Gastrocnemius medialis (tissue), 4 donors: ENCODE data around the gene VSX1. TPM values are rescaled to one million over a fixed set of nuclear protein-coding genes. Genes with fewer than 3 reads are reported as not detected.

Source experiments
- ATAC-seq, 2 donors: fragments of 150-250 bp; one replicate each; pipeline ENCODE4 v1.9.1; 2016
- DNase-seq, 2 donors: peaks; one replicate each; pipeline ENCODE4 v3.0.0-alpha.2; 2019
- H3K27ac ChIP-seq, 4 donors: fragments of 200-600 bp; sonication (generic); 1 replicate in 1 of 4; 2 replicates in 3 of 4; pipeline ENCODE4 v1.5.1; 2016 to 2018; ENCODE audit warnings: mild to moderate bottlenecking in 2 of 4, moderate library complexity in 1 of 4
- H3K27me3 ChIP-seq, 3 donors: fragments of 200-600 bp; sonication (generic) in 2 of 3; 1 replicate in 1 of 3; 2 replicates in 2 of 3; pipeline versions ENCODE4 v1.5.1 to v1.6.0; 2016 to 2019; ENCODE audit warnings: mild to moderate bottlenecking in 1 of 3, moderate library complexity in 1 of 3
- H3K36me3 ChIP-seq, 2 donors: fragments of 200-600 bp; sonication (generic) in 1 of 2; one replicate each; pipeline ENCODE4 v1.5.1; 2017 to 2018
- H3K4me1 ChIP-seq, 2 donors: fragments of 200-600 bp; sonication (generic) in 1 of 2; one replicate each; pipeline ENCODE4 v1.5.1; 2016 to 2017; ENCODE audit warnings: mild to moderate bottlenecking in 2 of 2
- H3K4me3 ChIP-seq, 4 donors: fragments of 200-600 bp; sonication (generic) in 3 of 4; 1 replicate in 1 of 4; 2 replicates in 3 of 4; pipeline ENCODE4 v1.5.1; 2016 to 2019; ENCODE audit warnings: mild to moderate bottlenecking in 2 of 4
- H3K9me3 ChIP-seq, 3 donors: fragments of 200-600 bp; sonication (generic) in 2 of 3; 1 replicate in 1 of 3; 2 replicates in 2 of 3; pipeline ENCODE4 v1.5.1; 2016 to 2019
- CTCF ChIP-seq, 5 experiments: fragments of 450-650 bp in 3 of 5; fragments of 200-600 bp in 2 of 5; sonication (generic) in 2 of 5; IDR thresholded peaks in 4 of 5; conservative IDR thresholded peaks in 1 of 5; 1 replicate in 4 of 5; 2 replicates in 1 of 5; pipeline ENCODE4 v1.5.1; 2016 to 2019; ENCODE audit warnings: antibody characterized with exemption in 5 of 5, mild to moderate bottlenecking in 3 of 5, moderate library complexity in 3 of 5
- POLR2A ChIP-seq, 2 donors: fragments of 450-650 bp; IDR thresholded peaks; one replicate each; pipeline ENCODE4 v1.6.1; 2017; ENCODE audit warnings: antibody characterized with exemption in 2 of 2, mild to moderate bottlenecking in 2 of 2, moderate library complexity in 2 of 2
- in situ Hi-C, 4 donors: fragments of 200-750 bp; cut with MboI; loops; one replicate each; pipeline versions ENCODE4 v1.15.0 to v1.8.0; 2017; ENCODE audit warnings: low sequenced_read_pairs in 4 of 4
- intact Hi-C: fragments of 100-400 bp; cut with DNase I; formaldehyde crosslinking; loops from one replicate; pipeline ENCODE4 v1.15.1; 2023; ENCODE audit warnings: low total_unique reads
- total RNA-seq, 4 donors: library from RNA; depleted of rRNA; stranded (reverse); fragments of >200 nt; gene quantifications; one replicate each; pipeline versions ENCODE4 v1.1.0 to v1.2.3, GENCODE V29; 2016

VSX1 gene
- total RNA-seq, 4 donors from 2014 or later: 0.20 to 3.0 TPM; not detected in 2

GRCh38 chr20:25052255-25053194 lies 29.4 kb downstream of the VSX1 start:
- TF ChIP-seq POLR2A (IDR thresholded peaks at IDR 0.05) (no peak), CTCF (IDR thresholded peaks at IDR 0.05 in 4 of 5, conservative IDR thresholded peaks at IDR 0.05 in 1 of 5) (no peak)
- intact Hi-C loops (loop anchor here (5.0 kb wide), 3 partner anchors 1415 to 1890 kb away; partner anchors contain the start of gene CST3), in situ Hi-C loops (loop anchor here in 3 of 4 donors (25.0 kb wide), 3 partner anchors 135 to 1415 kb away; partner anchors contain the start of genes CST3 (in 2 of the 3), ENTPD6 (in 1 of the 3) and ZNF337 (in 1 of the 3))
- no peaks in the 10 kb centered on the region for H3K9me3 ChIP-seq
- H3K4me3 ChIP-seq: peak overlapping the region; percentile 6 to 23 (median 17)
- no peaks in the 10 kb centered on the region for H3K36me3 ChIP-seq
- DNase-seq (no peak), ATAC-seq (no peak)
- H3K27ac ChIP-seq: peak overlapping the region; percentile 87 to 95 (median 94)
- H3K27me3 ChIP-seq: no peaks in the 10 kb centered on the region
- peaks cover 90 to 95% of the 10 kb centered on the region in 2 donors for H3K4me1 ChIP-seq

- TF ChIP-seq POLR2A (IDR thresholded peaks at IDR 0.05) (no peak), CTCF (IDR thresholded peaks at IDR 0.05 in 4 of 5, conservative IDR thresholded peaks at IDR 0.05 in 1 of 5) (no peak)
- intact Hi-C loops: loop anchor here (5.0 kb wide), 3 partner anchors 1414 to 1889 kb away; partner anchors contain the start of gene CST3
- no peaks in the 10 kb centered on the region for H3K9me3 ChIP-seq
These were observed 30.4 kb downstream of the VSX1 start for GRCh38 chr20:25051386-25052155.

GRCh38 chr20:25050501-25051350 lies 31.2 kb downstream of the VSX1 start:
- DNase-seq: no peak
- intact Hi-C loops: loop anchor here (5.0 kb wide), 3 partner anchors 1413 to 1888 kb away; partner anchors contain the start of gene CST3

More at GRCh38 chr20:25051386-25052155, 30.4 kb downstream of the VSX1 start:
- Histone ChIP-seq H3K4me3 (no peak overlapping the region), H3K36me3 (no peaks in the 10 kb centered on the region), H3K4me1 (peaks cover 95 to 100% of the 10 kb centered on the region in 2 donors), H3K27me3 (no peaks in the 10 kb centered on the region), H3K27ac (peak overlapping the region; percentile 87 to 95 (median 94))
- ATAC-seq (no peak), DNase-seq (no peak)
- in situ Hi-C loops: loop anchor here in 3 of 4 donors (25.0 kb wide), 3 partner anchors 136 to 1414 kb away; partner anchors contain the start of genes CST3 (in 2 of the 3), ENTPD6 (in 1 of the 3) and ZNF337 (in 1 of the 3)

More at GRCh38 chr20:25050501-25051350, 31.2 kb downstream of the VSX1 start:
- no peaks in the 10 kb centered on the region for H3K27me3 ChIP-seq
- peak overlapping the region; percentile 87 to 95 (median 94) for H3K27ac ChIP-seq
- ATAC-seq: no peak
- in situ Hi-C loops: loop anchor here in 3 of 4 donors (25.0 kb wide), 3 partner anchors 137 to 1413 kb away; partner anchors contain the start of genes CST3 (in 2 of the 3), ENTPD6 (in 1 of the 3) and ZNF337 (in 1 of the 3)
- TF ChIP-seq POLR2A (IDR thresholded peaks at IDR 0.05) (no peak), CTCF (IDR thresholded peaks at IDR 0.05 in 4 of 5, conservative IDR thresholded peaks at IDR 0.05 in 1 of 5) (no peak)
- H3K36me3 ChIP-seq: no peaks in the 10 kb centered on the region
- no peaks in the 10 kb centered on the region for H3K9me3 ChIP-seq
- no peak overlapping the region for H3K4me3 ChIP-seq
- H3K4me1 ChIP-seq: peaks cover 94 to 100% of the 10 kb centered on the region in 2 donors
